ENCODE measurements around the gene LRP2.

Gene LRP2

GRCh38 chr2:169108099-169108884, 254.0 kb downstream of the LRP2 start (continued):
- no peak for TF ChIP-seq ZNF488 (tag by site-specific recombination; IDR thresholded peaks at IDR 0.05)

- no peak overlapping the region for H3K27ac ChIP-seq (ENCODE audit: extremely low read depth, low read depth, low read length)
- ChIA-PET CTCF (interaction anchor here (0.6 to 6.7 kb wide), 5 partner anchors 11 to 290 kb away, joined by 3 to 67 read pairs (median 32); no protein-coding TSS in a partner anchor), POLR2A (no interaction called here)
- no peaks in the 10 kb centered on the region for H3K4me1 ChIP-seq (ENCODE audit: control insufficient read depth, insufficient read depth, low read length)
- no peak for TF ChIP-seq ZNF621 (tag by site-specific recombination; IDR thresholded peaks at IDR 0.05)
- no peak for TF ChIP-seq SP2 (tag by site-specific recombination; IDR thresholded peaks at IDR 0.05)
- no peak for TF ChIP-seq ZBTB1 (tag by site-specific recombination; IDR thresholded peaks at IDR 0.05)
- TF ChIP-seq ZBTB11 (tag by site-specific recombination; conservative IDR thresholded peaks at IDR 0.05; ENCODE audit: low read depth): no peak
- no peak for TF ChIP-seq YY2 (tag by site-specific recombination; IDR thresholded peaks at IDR 0.05)
- no peak for TF ChIP-seq RBAK (tag by site-specific recombination; IDR thresholded peaks at IDR 0.05)
- no peak for TF ChIP-seq ZNF23 (tag by site-specific recombination; IDR thresholded peaks at IDR 0.05; ENCODE audit: borderline replicate concordance)
- no peak for TF ChIP-seq KLF7 (tag by site-specific recombination; IDR thresholded peaks at IDR 0.05; ENCODE audit: borderline replicate concordance)
- TF ChIP-seq ZNF785 (tag by site-specific recombination; IDR thresholded peaks at IDR 0.05): no peak
- TF ChIP-seq ZNF311 (tag by site-specific recombination; IDR thresholded peaks at IDR 0.05; ENCODE audit: borderline replicate concordance): no peak
- no peak for TF ChIP-seq ZNF555 (tag by site-specific recombination; conservative IDR thresholded peaks at IDR 0.05)
- TF ChIP-seq ZBTB8A (tag by site-specific recombination; IDR thresholded peaks at IDR 0.05): no peak
- no peak for TF ChIP-seq ZNF214 (tag by site-specific recombination; IDR thresholded peaks at IDR 0.05; ENCODE audit: borderline replicate concordance)
- no peak for TF ChIP-seq MYNN (tag by site-specific recombination; IDR thresholded peaks at IDR 0.05; ENCODE audit: borderline replicate concordance)
- no peak for TF ChIP-seq ZNF548 (tag by site-specific recombination; IDR thresholded peaks at IDR 0.05)
- TF ChIP-seq ZNF433 (tag by site-specific recombination; IDR thresholded peaks at IDR 0.05; ENCODE audit: low read depth): no peak
- no peak for TF ChIP-seq ZNF501 (tag by site-specific recombination; IDR thresholded peaks at IDR 0.05)
- H3K9me3 ChIP-seq (ENCODE audit: control insufficient read depth, insufficient read depth, low read depth, low read length): no peaks in the 10 kb centered on the region
- no peaks in the 10 kb centered on the region for H3K36me3 ChIP-seq (ENCODE audit: control insufficient read depth in 2 of 2, insufficient read depth in 1 of 2, low read length in 2 of 2)
- H3K4me3 ChIP-seq (ENCODE audit: low read depth, low read length): no peak overlapping the region
Observed at GRCh38 chr2:169107645-169108044, 254.7 kb downstream of the LRP2 start.

Data from HEK293 (cell line).